Esophagus (tissue), 2 donors: ENCODE measurements around the gene PBX1. TPM values are rescaled to one million over a fixed set of nuclear protein-coding genes. Genes with fewer than 3 reads are reported as not detected.
A peak's percentile ranks its signal among the peaks of the same experiment; 100 is the strongest.

Source experiments
- H3K27ac ChIP-seq, 2 donors: one replicate each; pipeline ENCODE4 v1.5.1; 2013; ENCODE audit warnings: low read depth in 2 of 2, mild to moderate bottlenecking in 2 of 2, inconsistent platforms in 1 of 2, low read length in 1 of 2, moderate library complexity in 1 of 2
- H3K27me3 ChIP-seq, 2 donors: one replicate each; pipeline ENCODE4 v1.6.1; 2013; ENCODE audit warnings: low read length in 2 of 2, control low read depth in 1 of 2, mild to moderate bottlenecking in 1 of 2; ENCODE audit not compliant: insufficient read depth in 2 of 2, control insufficient read depth in 1 of 2
- H3K36me3 ChIP-seq, 2 donors: one replicate each; pipeline ENCODE4 v1.6.1; 2013; ENCODE audit warnings: low read length in 1 of 2; ENCODE audit not compliant: control insufficient read depth in 2 of 2, insufficient read depth in 2 of 2
- H3K4me1 ChIP-seq, 2 donors: one replicate each; pipeline ENCODE4 v1.6.1; 2013; ENCODE audit warnings: low read length in 1 of 2; ENCODE audit not compliant: control insufficient read depth in 2 of 2, insufficient read depth in 2 of 2
- H3K4me3 ChIP-seq, 2 donors: one replicate each; pipeline ENCODE4 v1.5.1; 2013; ENCODE audit warnings: low read length in 2 of 2, mild to moderate bottlenecking in 2 of 2, low read depth in 1 of 2, moderate library complexity in 1 of 2
- H3K9me3 ChIP-seq, 2 donors: one replicate each; pipeline ENCODE4 v1.6.1; 2013; ENCODE audit warnings: mild to moderate bottlenecking in 2 of 2, low read depth in 1 of 2, low read length in 1 of 2, moderate library complexity in 1 of 2; ENCODE audit not compliant: control insufficient read depth in 2 of 2, insufficient read depth in 1 of 2
- WGBS, 2 donors: extraction: QIAGEN DNeasy Blood & Tissue Kit; methylation state at CpG; one replicate each; pipeline ENCODE4 v1.1.7; 2013; 5-methylcytosine and 5-hydroxymethylcytosine counted together
- polyA plus RNA-seq, 2 donors: library from polyadenylated mRNA; stranded (reverse); fragments of 200-250 nt; gene quantifications; one replicate each; pipeline ENCODE4 v1.2.3, GENCODE V29; 2013
- donor health status: healthy with polysubstance abuse.
- donor health status: Bipolar disorder and iron deficiency.

Gene PBX1
- polyA plus RNA-seq, 2 donors, result 8.1 to 10.5 TPM

DNA sequence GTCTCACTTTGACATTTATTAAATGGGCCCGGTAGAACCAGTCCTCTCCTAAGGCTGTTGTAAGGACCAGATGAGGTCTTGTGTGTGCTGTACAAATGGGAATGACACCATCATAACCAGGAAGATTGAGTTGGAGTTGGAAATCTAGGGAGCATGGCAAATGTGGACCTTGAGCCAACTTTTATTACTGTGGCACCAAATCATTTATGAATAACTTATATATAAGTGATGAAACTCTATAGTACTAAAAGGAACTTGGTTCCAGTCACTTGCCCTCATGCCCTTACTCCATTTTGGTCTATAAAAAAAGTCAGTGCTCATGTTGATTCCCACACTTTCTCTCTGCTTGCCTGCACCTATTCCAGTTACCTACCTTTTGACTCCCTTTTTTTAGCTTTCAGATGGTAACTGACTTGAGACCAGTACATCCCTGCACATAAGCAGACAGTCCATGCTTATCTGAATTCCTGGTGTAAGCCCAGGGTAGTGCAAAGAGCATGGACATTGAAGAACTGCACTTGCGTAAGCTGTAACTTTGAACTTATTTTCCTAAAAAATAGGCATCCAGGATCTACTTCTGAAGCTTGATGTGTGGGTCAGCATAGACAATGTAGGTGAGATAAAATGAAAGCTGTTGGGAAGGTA is 210.6 kb downstream of the PBX1 start:
- H3K36me3 ChIP-seq, result no peaks in the 10 kb centered on the region
- peaks cover 0 to 9% of the 10 kb centered on the region in 2 donors for H3K4me1 ChIP-seq
- 90 to 95% methylated on average over 2 of the region's 2 CpGs for WGBS, 2 donors
- H3K27ac ChIP-seq, result no peak overlapping the region
- H3K4me3 ChIP-seq, result no peak overlapping the region
- H3K27me3 ChIP-seq, result no peaks in the 10 kb centered on the region
- no peaks in the 10 kb centered on the region for H3K9me3 ChIP-seq

DNA sequence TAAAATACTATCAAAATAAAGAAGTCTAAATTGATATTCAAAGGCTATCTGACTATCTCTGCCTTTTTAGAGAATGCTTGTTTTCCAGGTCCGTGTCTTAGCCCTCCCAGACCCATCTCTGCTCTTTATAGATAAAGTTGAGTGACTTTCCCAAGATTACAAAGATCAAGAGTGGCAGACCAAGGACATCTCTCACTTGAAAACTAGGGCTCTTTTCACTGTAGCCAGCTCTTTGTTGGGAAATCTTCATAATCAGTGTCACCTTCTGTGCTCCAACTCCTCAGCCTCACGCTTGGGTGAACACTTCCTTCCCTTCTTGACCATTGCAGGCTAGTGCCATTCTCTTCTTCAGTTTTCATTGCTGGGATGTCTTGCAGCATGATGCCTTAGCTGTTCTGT is 211.1 kb downstream of the PBX1 start:
- Histone ChIP-seq H3K36me3 (no peaks in the 10 kb centered on the region), H3K4me1 (peaks cover 0 to 11% of the 10 kb centered on the region in 2 donors), H3K27me3 (no peaks in the 10 kb centered on the region), H3K9me3 (no peaks in the 10 kb centered on the region), H3K27ac (no peak overlapping the region), H3K4me3 (no peak overlapping the region)
- WGBS, 2 donors, result 75 to 91% methylated on average over 2 of the region's 2 CpGs

DNA sequence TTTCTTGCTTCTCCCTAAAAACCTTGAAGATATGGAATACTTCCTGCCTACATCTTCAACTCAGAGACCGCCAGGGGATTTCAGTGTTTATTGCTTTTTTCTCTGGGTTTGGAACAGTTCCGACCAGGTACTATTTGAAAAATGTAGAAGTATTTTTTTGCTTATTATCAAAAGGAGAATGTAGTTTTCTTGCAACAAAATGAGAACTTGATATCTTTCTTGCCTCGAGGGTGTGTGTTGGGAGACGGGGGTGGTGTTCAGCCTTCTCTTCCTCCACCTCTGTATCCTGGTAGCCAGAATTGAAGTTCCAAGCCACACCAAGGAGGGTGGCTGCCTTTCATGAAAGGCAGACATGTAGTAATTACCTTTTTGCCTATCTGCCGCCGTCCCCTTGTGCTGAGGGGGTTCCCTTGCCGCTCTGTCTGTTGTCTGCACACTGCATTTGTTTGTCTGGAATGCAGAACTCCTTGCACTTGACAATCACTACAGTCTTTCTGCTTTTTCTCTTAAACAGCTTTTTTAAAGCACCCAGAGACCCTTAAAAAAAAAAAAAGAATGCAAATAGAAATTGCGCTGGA is 212.1 kb downstream of the PBX1 start:
- H3K27me3 ChIP-seq, result no peaks in the 10 kb centered on the region
- peak overlapping the region; percentile 78 to 82 for H3K27ac ChIP-seq
- H3K36me3 ChIP-seq, result no peaks in the 10 kb centered on the region
- no peak overlapping the region for H3K4me3 ChIP-seq
- WGBS, 2 donors, result 53 to 57% methylated on average over 8 of the region's 8 CpGs
- H3K9me3 ChIP-seq, result no peaks in the 10 kb centered on the region
- peaks cover 0 to 11% of the 10 kb centered on the region in 2 donors for H3K4me1 ChIP-seq

DNA sequence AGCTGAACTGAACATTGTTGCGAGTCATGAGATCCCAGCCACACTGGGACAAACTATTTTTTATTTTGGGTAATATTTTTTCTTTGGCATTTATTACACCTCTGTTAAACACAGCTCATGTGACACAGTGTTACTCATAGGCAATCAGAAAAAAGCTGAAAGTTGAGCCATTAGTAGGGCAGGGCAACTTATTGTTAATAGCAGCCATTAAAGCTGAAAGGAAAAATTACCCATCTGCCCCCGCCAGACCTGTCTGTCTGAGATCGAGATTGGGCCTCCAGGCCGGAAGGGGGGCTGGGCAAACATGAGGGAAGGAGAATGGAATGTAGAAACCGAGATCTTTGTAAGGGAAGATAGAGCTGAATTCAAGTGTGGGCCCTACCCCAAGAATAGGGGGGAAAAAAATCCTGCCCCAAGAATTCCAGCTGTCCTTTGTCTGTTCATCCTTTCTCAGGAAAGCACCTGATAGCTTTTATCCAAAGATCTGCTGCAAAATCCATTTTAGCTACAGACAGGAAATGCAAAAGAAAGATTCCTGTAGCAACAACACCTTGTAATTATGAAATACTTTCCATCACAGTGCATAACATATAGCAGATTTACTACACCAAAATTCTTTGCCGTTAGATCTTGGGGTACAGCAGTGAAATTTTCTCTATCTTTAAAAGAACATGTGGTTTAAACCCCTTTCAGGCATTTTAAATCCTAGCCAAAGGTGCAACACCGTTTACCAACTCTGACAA is 212.8 kb downstream of the PBX1 start:
- H3K27ac ChIP-seq, result peak overlapping the region; percentile 78 to 97

DNA sequence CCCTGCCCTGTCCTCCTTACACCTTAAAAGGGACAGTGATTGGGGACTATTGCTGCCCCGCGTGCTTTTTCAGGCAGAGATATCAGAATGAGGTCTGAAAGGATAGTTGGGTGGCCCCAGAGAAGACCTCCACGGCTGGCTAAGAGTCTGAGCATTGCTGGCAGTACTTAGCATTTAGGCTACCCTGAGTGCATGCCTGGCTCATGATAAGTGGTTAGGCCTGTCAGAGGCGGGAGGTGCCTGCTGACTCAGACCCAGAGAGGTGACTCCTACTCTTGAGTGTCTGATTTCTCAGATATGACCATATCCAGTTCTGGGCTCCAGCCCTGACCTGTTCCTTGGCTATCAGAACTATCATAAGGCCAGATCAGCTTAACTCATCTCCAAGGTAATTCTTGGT is 213.7 kb downstream of the PBX1 start:
- H3K9me3 ChIP-seq, result no peaks in the 10 kb centered on the region
- no peak overlapping the region for H3K4me3 ChIP-seq
- peaks cover 0 to 11% of the 10 kb centered on the region in 2 donors for H3K4me1 ChIP-seq
- 54 to 59% methylated on average over 4 of the region's 4 CpGs for WGBS, 2 donors
- no peaks in the 10 kb centered on the region for H3K27me3 ChIP-seq
- no peaks in the 10 kb centered on the region for H3K36me3 ChIP-seq
- H3K27ac ChIP-seq, result peak overlapping the region; percentile 78 to 97

More for the DNA sequence above, 212.8 kb downstream of the PBX1 start:
- Histone ChIP-seq H3K36me3 (no peaks in the 10 kb centered on the region), H3K9me3 (no peaks in the 10 kb centered on the region), H3K4me1 (peaks cover 0 to 11% of the 10 kb centered on the region in 2 donors), H3K4me3 (no peak overlapping the region), H3K27me3 (no peaks in the 10 kb centered on the region)
- WGBS, 2 donors, result 29 to 33% methylated on average over 7 of the region's 7 CpGs

DNA sequence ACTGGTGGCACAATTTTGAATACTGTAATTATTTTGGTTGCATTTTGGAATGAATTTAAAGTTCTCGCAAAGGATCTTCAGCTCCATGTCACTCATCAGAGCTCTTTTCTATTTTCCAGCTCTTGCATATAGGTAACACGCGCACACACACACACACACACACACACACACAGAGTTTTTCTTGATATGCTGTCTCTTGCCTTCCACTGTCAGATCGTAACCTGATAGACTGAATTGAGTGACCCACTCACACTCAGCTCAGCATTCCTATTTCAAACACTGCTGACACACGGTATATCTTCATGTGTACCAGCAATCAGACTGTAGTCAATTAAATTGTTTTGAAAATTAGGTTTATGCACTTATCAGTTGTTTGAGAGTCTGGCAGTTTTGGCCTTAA is 214.1 kb downstream of the PBX1 start:
- Histone ChIP-seq H3K27ac (peak overlapping the region; percentile 78 to 97), H3K4me1 (peaks cover 0 to 11% of the 10 kb centered on the region in 2 donors)
- WGBS, 2 donors, result 79 to 83% methylated on average over 5 of the region's 5 CpGs

DNA sequence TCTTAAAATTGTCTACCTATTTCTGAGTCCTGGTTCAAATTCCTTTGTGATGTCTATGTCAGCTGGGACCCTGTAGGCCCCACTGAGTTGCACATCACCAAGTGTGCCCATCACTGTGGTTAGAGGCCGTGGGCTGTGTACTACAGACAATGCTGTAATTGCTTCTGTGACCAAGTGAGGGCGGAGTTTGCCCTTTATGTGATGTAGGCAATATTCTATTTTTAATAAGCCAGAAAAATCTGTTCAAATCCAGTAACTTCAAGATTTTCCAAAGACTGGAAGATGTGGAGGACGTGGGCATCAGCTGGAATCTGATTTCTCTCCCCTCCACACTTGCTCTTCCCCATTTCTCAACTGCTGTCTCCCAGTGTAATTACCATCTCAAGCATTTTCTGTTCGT is 215.4 kb downstream of the PBX1 start:
- Histone ChIP-seq H3K36me3 (no peaks in the 10 kb centered on the region), H3K27me3 (no peaks in the 10 kb centered on the region), H3K9me3 (no peaks in the 10 kb centered on the region), H3K27ac (no peak overlapping the region), H3K4me3 (no peak overlapping the region), H3K4me1 (peaks cover 0 to 11% of the 10 kb centered on the region in 2 donors)
- 56 to 67% methylated on average over 4 of the region's 4 CpGs for WGBS, 2 donors

More for the DNA sequence above, 214.1 kb downstream of the PBX1 start:
- H3K27me3 ChIP-seq, result no peaks in the 10 kb centered on the region
- no peak overlapping the region for H3K4me3 ChIP-seq
- no peaks in the 10 kb centered on the region for H3K9me3 ChIP-seq
- H3K36me3 ChIP-seq, result no peaks in the 10 kb centered on the region

DNA sequence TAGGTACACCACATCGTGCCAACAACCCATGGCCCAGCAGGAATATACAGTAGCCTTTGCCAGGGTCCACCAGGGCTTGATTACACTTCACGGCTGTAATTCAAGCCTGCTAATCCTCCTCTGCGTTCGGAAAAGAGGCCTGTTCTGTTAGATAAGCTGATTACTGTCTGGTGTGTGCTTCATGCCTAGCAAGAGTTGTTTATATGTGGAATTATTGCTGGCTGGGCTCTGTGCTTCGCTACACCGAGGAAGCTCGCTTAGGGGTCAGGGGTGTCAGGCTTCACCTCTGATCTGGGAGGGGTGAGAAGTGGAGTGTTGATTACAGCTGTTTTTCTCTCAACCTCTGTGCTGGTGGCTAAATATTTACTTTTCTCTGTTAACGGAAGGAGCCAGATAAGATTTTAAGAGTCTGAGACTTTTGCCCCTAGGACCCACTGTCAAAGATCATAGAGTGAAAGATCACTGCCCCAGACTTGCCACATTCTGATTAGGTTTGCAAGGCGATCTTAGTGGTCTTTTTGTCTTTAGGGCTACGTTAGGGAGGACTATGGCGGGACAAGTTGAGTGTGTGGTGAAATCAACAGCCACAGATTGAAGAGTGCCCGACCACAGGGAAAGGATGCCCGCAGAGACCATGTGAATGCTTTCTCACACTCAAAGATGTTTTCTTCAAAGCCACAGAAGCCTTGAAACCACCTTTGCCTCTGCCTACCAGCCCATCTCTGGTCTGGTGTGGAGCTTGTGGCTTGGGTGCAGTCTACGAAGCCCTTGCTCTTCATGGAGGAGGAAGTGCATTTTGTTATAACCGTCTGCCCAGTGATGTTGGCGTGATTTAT is 216.1 kb downstream of the PBX1 start:
- no peak overlapping the region for H3K4me3 ChIP-seq
- no peaks in the 10 kb centered on the region for H3K9me3 ChIP-seq
- WGBS, 2 donors, result 56 to 69% methylated on average over 16 of the region's 16 CpGs
- no peaks in the 10 kb centered on the region for H3K36me3 ChIP-seq
- peak overlapping the region in 1 of 2 donors; percentile 17 for H3K27ac ChIP-seq
- H3K4me1 ChIP-seq, result peaks cover 0 to 11% of the 10 kb centered on the region in 2 donors
- no peaks in the 10 kb centered on the region for H3K27me3 ChIP-seq

DNA sequence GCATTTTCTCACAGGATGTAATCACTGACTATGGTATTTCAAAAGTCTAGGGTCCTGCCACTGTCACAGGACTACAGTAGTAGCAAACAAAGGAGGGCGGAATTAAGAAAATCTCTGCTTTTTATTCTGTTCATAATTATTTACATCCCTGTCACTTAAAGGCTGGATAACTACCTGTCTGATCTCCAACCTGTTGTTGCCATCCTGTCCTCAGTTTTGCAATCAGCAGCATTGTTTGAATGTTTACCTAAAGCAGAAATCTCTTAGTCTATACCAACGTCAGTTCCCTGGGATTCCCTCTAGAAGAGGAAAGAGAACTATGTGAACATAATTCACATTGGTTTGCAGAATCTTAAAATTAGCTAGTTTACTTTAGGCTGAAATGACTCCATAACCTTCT is 218.5 kb downstream of the PBX1 start:
- no peak overlapping the region for H3K4me3 ChIP-seq
- H3K27me3 ChIP-seq, result no peaks in the 10 kb centered on the region
- H3K9me3 ChIP-seq, result no peaks in the 10 kb centered on the region
- no peak overlapping the region for H3K27ac ChIP-seq
- WGBS, 2 donors, result 68 to 73% methylated on average over 2 of the region's 2 CpGs
- H3K36me3 ChIP-seq, result no peaks in the 10 kb centered on the region
- peaks cover 2 to 12% of the 10 kb centered on the region in 2 donors for H3K4me1 ChIP-seq
